Activated T-cell treated with anti-CD3 and anti-CD28 coated beads for 48 hours (primary cell): ENCODE results near the gene ODF4.
"Not testable (repeated sequence)": the region's sequence is repeated elsewhere in the genome, so short reads cannot be mapped to it uniquely, and the experiment has no call there.

Experiments used
- DNase-seq: peaks from one replicate; pipeline ENCODE4 v3.0.0-alpha.2; 2020; ENCODE audit warnings: low read depth

ODF4 gene

DNA sequence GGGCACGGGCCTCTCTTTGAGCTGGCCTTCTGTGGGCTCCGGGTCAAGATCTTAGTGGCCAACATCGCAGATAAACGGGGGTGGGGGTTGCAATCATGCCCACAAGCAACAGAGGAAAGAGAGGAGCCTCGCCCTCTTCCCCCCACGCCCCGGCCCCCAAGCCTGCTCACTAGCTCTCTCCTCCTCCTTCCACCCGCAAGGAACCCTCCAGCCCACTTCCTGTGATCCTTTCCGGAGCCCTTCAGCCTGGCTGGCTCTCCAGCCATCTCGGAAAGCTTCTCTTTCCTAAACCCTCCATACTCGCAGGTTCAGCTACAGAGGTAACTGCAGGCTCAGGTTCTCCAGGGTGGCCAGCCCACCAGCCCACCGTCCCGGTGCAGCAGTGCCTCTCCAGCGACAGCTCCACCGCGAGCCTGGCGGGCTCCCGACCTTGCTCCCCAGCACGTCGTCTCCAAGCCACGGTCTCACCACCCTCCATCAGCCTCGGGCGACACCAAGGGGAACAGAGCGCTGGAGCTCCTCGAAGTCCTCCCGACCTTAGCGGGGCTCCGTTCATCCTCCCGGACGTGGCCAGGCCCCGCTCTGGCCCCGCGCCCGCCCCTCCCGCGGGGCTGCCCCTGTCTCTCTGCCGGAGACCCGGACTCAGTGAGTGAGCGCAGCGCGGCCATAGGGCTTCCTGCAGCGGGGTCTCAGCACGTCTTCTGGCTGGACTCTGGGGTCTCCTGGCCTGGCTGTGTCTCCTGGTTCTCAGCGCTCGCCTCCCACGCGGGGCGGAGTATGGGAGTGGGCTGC, 12.9 kb upstream of the ODF4 start:
- peak; percentile 12 for DNase-seq

DNA sequence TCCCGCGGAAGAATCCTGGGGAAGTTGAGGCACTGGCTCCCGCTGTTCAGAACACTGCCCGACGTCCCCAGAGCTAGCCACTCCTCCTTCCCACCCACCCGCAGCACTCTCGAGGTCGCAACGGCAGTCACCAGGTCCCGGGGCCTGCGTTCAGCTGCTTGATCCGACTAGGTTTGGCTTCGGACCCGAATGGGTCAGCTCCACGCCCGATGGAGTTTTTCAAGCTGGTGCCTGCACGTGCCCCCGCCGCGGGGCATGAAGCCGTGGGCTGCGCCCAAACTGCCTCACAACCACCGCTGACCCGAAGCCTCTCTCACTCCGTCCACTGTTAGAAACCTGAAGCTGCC, 12.4 kb upstream of the ODF4 start:
- no peak for DNase-seq

GRCh38 chr17:8332128-8332527, 7.5 kb upstream of the ODF4 start:
- DNase-seq = no peak

- DNase-seq = no peak
Measured at GRCh38 chr17:8332688-8333087, 7.0 kb upstream of the ODF4 start.

- no peak for DNase-seq
Measured at GRCh38 chr17:8333281-8333680, 6.4 kb upstream of the ODF4 start.

DNA sequence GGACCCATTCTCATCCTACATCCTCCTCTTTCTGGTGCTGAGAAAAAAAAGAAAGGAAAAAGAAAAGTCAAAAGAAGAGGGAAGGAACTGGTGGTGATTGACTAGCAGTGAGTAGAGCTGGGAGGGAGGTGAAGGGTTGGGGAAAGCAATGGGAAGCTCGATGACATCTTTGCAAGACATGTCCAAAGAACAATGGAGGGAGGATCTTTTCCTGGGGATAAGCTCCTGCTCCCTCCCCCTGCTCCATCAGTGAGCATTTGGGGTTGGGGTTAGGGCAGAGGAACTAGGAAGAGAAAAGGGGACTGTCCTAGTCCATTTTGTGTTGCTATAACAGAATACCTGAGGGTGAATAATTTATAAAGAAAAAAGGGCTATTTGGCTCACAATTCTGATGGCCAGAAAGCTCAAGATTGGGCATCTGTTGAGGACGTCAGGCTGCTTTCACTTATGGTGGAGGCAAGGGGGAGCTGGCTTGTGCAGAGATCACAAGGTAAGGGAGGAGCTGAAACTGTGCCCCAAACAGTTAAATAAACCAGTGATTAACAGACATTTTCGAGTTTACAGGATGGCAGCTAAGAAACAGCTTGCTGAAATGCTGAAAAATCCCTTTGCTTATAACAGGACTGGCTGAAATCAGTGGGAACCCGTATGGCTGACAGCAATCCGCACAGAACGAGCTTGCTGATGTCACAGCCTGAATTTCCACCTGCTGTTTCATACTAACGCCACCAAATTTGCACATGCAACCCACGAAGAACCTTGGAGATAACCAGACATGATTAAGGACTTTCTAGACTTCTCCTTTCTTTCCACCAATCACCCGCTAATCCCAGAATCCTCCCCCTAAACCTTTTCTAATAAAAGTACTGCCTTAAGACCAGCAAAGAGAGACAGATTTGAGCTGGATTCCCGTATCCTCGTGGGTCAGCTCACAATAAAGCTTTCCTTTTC, 1.6 kb upstream of the ODF4 start:
- DNase-seq = no peak

GRCh38 chr17:8338753-8339140, 893 bp upstream of the ODF4 start:
- no peak for DNase-seq

DNA sequence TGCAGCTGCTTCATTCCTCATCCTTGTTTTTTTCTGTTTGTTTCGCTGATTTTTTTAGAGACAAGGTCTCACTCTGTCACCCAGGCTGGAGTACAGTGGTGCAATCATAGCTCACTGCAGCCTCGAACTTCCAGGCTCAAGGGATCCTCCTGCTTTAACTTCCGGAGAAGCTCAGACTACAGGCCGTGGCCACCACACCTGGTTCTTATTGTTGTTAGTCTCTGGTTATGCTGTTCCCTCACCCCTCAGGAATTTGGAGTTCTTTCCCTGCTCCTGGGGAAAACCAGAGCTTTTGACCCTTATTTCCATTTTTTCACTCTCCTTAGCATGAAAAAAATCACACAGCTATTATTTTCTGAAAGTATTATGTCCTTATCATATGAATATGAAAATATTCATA, 1.8 kb downstream of the ODF4 start:
- no peak for DNase-seq

DNA sequence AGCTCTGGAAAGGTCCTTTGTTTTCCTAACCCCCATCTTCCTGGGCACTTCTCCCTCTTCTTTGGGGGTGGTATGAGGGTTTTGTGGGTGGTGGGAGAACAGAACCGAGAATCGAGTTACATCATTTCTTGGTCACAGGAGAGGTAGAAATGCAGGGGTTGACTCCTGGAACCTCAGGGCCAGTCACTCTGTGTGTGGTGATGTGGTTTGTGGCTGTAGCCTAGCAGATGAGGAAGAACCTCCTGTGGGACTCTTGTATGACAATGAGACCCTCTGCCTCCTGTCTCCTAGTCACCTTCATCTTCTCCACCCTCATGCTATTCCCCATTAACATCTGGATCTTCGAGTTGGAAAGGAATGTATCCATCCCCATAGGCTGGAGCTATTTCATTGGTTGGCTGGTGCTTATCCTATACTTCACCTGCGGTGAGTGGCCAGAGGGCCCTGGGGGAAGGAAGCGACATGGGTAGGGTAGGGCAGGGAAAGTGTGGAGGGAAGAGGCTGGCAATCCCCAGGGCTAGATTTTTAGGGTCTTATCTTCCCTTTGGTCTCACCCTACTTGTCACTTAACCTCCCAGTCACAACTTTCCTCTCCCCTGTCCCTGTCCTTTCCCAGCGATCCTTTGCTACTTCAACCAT, 5.5 kb downstream of the ODF4 start:
- DNase-seq = no peak

DNA sequence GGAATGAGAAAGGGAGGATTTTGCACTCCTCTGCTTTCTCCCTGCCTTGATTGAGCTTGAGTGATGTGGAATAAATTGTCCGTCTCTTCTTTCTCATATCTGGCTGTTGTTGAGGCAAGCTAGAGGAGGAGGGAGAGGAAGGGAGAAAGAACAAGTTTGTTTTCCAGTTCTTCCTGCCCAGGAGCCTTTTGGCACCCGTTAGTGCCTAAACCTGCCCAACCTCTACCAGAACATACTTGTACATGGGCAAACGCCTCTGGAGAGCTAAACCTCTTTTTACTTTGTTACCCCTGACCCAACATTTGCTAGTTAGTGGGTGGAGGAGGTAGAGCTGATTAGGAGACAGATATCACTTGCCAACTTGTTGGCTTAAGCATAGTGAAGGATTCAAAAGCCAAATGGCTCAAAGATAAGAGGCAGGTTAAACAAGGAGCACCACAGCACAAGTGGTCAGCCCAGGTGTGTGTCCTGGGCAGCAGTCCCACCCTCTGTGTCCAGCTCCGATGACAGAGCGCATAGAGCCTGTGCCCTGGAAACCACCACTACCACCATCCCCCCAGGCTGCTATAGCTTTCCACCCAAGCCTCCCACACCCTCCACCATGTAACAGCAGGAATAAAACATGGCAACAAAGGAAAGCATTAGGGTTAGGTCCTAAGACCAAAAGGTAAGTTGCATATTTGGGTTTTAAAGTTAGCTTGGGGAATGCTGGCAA, 6.5 kb downstream of the ODF4 start:
- DNase-seq = no peak

DNA sequence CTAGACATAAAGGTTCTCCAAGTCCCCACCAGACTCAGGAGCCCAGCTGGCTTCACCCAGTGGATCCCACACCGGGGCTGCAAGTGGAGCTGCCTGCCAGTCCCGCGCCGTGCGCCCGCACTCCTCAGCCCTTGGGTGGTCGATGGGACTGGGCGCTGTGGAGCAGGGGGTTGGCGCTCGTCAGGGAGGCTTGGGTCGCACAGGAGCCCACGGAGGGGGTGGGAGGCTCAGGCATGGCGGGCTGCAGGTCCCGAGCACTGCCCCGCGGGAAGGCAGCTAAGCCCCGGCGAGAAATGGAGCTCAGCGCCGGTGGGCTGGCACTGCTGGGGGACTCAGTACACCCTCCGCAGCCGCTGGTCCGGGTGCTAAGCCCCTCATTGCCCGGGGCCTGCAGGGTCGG, 7.4 kb downstream of the ODF4 start:
- not testable (repeated sequence) for DNase-seq

DNA sequence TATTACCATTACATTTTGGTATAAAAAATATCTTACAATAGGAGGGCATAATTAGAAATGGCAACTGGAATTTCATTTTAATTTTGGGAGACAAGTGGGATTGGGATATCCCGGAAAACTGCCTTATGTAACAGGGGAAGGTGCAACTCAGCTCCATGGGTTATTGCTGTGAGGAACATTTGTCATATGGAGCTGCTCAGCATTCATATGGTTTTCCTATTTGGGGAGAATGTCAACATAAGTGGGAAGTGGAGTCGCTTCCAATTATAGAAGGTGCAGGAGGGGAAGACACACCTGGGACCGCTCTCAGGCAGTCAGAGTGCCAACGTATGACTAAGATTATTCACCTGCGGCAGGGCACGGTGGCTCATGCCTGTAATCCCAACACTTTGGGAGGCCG, 10.7 kb downstream of the ODF4 start:
- no peak for DNase-seq

DNA sequence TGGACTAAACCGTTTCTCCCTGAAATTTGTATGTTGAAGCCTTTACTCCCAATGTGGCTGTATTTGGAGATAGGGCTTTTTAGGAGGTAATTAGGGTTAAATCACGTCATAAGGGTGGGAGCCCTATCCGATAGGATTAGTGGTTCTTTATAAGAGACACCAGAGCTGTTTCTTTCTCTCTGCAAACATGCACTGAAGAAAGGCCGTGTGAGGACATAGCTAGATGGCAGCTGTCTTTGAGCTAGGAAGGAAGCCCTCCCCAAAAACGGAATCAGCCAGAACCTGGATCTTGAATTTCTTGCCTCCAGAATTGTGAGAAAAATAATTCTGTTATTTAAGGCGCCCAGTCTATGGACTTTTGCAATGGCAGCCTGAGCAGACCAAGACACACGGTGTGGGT, 14.1 kb downstream of the ODF4 start:
- DNase-seq = no peak

GRCh38 chr17:8354236-8354635, 14.6 kb downstream of the ODF4 start:
- no peak for DNase-seq

DNA sequence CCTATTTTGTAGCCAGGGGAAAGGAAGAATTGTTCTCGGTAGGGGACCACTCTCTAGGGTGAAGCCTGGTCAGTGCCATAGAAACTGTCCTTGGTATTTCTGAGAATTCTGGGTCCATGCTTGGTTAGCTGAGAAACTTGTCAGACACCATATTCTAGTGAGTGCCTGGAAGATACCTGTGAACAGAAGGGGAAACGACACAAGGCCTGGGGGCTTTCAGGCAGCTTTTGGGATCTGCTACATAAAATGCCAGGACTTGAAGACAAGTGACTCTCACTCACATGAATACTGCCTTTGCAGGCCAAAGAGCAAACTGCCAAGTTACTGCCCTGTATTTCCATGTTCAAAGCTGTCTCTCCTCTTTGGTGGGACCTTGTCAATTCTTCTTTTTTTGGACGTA, 18.3 kb downstream of the ODF4 start:
- no peak for DNase-seq

GRCh38 chr17:8359769-8360168, 20.1 kb downstream of the ODF4 start:
- no peak for DNase-seq

DNA sequence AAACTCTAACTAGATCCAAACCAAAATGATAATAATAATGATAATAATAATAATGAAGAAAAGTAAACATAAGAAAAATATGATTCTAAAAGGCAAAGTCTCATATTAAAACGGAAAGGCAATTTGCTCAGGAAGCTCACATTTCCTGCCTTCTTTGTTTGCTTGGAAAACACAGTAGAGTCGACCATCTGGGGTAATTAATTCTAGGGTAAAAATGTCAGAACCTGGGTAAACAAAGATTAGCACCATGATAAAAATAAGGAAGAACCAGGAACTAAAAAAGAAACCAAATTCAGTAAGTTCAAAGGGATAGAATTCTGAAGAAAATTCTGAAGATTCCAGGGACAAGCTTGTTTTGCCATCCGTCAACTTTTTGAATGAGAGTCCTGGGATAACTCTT, 20.6 kb downstream of the ODF4 start:
- no peak for DNase-seq

- DNase-seq = no peak
Measured at GRCh38 chr17:8360751-8361150, 21.1 kb downstream of the ODF4 start.

DNA sequence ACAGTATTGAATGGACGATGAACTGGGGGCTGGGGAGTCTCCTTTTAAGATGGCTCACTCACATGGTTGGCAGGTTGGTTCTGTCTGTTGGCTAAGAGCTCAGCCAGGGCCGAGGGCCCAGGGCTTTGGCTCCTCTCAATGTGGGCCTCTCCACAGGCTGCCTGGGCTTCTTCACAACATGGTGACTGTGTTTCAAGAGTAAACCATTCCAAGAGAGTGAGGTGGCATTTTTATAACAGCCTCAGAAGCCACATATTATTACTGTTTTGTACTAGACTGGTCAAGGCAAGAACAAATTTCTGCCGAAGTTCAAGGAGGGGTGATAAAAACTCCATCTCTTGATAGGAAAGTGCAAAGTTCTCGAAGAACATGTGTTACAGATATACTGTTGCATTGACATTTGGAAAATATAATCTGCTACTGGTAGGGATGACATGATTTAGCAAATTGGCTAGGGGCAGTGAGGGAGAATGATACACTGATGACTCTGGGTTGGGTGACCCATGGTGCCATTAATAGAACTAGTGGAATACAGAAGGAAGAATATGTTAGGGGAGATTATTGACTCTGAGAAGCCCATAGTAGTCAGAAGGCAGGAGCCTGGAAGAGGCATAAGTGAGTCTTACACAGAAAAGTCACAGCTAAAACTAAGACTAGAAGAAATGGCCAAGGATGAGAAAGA, 23.2 kb downstream of the ODF4 start:
- DNase-seq = no peak

GRCh38 chr17:8365143-8365542, 25.5 kb downstream of the ODF4 start:
- DNase-seq = no peak

- no peak for DNase-seq
Measured at GRCh38 chr17:8366231-8366630, 26.6 kb downstream of the ODF4 start.

GRCh38 chr17:8368193-8368592, 28.6 kb downstream of the ODF4 start:
- no peak for DNase-seq
